ENCODE data around the gene PCDHA8. TPM values are rescaled to one million over a fixed set of nuclear protein-coding genes. Genes with fewer than 3 reads are reported as not detected.

Gene PCDHA8
- total RNA-seq, result under 0.01 TPM in 2 replicates

GRCh38 chr5:140840978-140841962 lies at the start of gene PCDHA8:
Gene PCDHA8 (plus strand): TSS chr5:140841187. CDS start chr5:140841322, 135 bp downstream.

GRCh38 chr5:140794595-140795258 lies 46.3 kb upstream of the PCDHA8 start, which contains the start of gene PCDHA2:
Gene PCDHA2 (plus strand): TSS chr5:140794852.

GRCh38 chr5:140800816-140801493 lies 40.0 kb upstream of the PCDHA8 start, which contains the start of gene PCDHA3:
Gene PCDHA3 (plus strand): TSS chr5:140801057.

GRCh38 chr5:140806834-140807775 lies 33.9 kb upstream of the PCDHA8 start, which contains the start of gene PCDHA4:
Gene PCDHA4 (plus strand): TSS chr5:140807068.

GRCh38 chr5:140821375-140822280 lies 19.4 kb upstream of the PCDHA8 start, which contains the start of gene PCDHA5:
Gene PCDHA5 (plus strand): TSS chr5:140821613.

GRCh38 chr5:140827704-140828361 lies 13.2 kb upstream of the PCDHA8 start, which contains the start of gene PCDHA6:
Gene PCDHA6 (plus strand): TSS chr5:140827960. CDS start chr5:140828092, 132 bp downstream.

GRCh38 chr5:140833993-140834392 lies 7.0 kb upstream of the PCDHA8 start, which contains the start of gene PCDHA7:
Gene PCDHA7 (plus strand): TSS chr5:140834269. CDS start chr5:140834384, 115 bp downstream.

GRCh38 chr5:140848139-140849102 lies 7.4 kb downstream of the PCDHA8 start, which contains the start of gene PCDHA9:
Gene PCDHA9 (plus strand): TSS chr5:140848382. CDS start chr5:140848496, 114 bp downstream.

GRCh38 chr5:140855772-140856674 lies 15.0 kb downstream of the PCDHA8 start, which contains the start of gene PCDHA10:
Gene PCDHA10 (plus strand): TSS chr5:140855897. CDS start chr5:140856049, 152 bp downstream.

GRCh38 chr5:140868721-140869554 lies 28.0 kb downstream of the PCDHA8 start, which contains the start of gene PCDHA11:
Gene PCDHA11 (plus strand): TSS chr5:140868957. CDS start chr5:140869104, 147 bp downstream.

GRCh38 chr5:140875085-140876065 lies 34.4 kb downstream of the PCDHA8 start, which contains the start of gene PCDHA12:
Gene PCDHA12 (plus strand): TSS chr5:140875308. CDS start chr5:140875473, 165 bp downstream.

GRCh38 chr5:140881889-140882590 lies 41.1 kb downstream of the PCDHA8 start, which contains the start of gene PCDHA13:
Gene PCDHA13 (plus strand): TSS chr5:140882124. CDS start chr5:140882269, 145 bp downstream.

